KMS-11 (cell line): ENCODE data around the gene KISS1R.

Source experiments
- H2AFZ ChIP-seq: fragments of 200-600 bp; sonication (generic); 2 replicates; pipeline ENCODE4 v1.6.1; 2016; ENCODE audit warnings: antibody characterized with exemption, mixed run types, low read depth
- H3K27ac ChIP-seq: fragments of 200-600 bp; sonication (generic); 2 replicates; pipeline ENCODE4 v1.6.1; 2016; ENCODE audit warnings: mild to moderate bottlenecking, mixed run types
- H3K27me3 ChIP-seq: fragments of 200-600 bp; sonication (generic); 2 replicates; pipeline ENCODE4 v1.6.1; 2017; ENCODE audit warnings: mild to moderate bottlenecking, low read depth, mixed run types, moderate library complexity; ENCODE audit not compliant: insufficient read depth
- H3K36me3 ChIP-seq: fragments of 200-600 bp; sonication (generic); 2 replicates; pipeline ENCODE4 v1.6.1; 2017; ENCODE audit warnings: mild to moderate bottlenecking, mixed run types; ENCODE audit not compliant: insufficient read depth
- H3K4me1 ChIP-seq: fragments of 200-600 bp; sonication (generic); 2 replicates; pipeline ENCODE4 v1.6.1; 2016; ENCODE audit warnings: mild to moderate bottlenecking, low read depth, mixed run types; ENCODE audit not compliant: poor library complexity, severe bottlenecking
- H3K4me2 ChIP-seq: fragments of 200-600 bp; sonication (generic); 2 replicates; pipeline ENCODE4 v1.7.0; 2016; ENCODE audit warnings: mild to moderate bottlenecking, mixed run types
- H3K4me3 ChIP-seq: fragments of 200-600 bp; sonication (generic); IDR thresholded peaks from 2 replicates; pipeline ENCODE4 v1.6.1; 2017; ENCODE audit warnings: low read depth, low read length, mixed read lengths; ENCODE audit not compliant: insufficient read depth
- H3K79me2 ChIP-seq: fragments of 200-600 bp; sonication (generic); 2 replicates; pipeline ENCODE4 v1.6.1; 2016; ENCODE audit warnings: low read depth, mixed run types; ENCODE audit not compliant: insufficient read depth
- H3K9ac ChIP-seq: fragments of 200-600 bp; sonication (generic); 2 replicates; pipeline ENCODE4 v1.6.1; 2016; ENCODE audit warnings: mild to moderate bottlenecking, mixed run types
- H4K20me1 ChIP-seq: fragments of 200-600 bp; sonication (generic); 2 replicates; pipeline ENCODE4 v1.6.1; 2016; ENCODE audit warnings: mild to moderate bottlenecking, mixed run types; ENCODE audit not compliant: insufficient read depth
- TF ChIP-seq, protein P1 (sequence below): fragments of 200-600 bp; sonication (generic); conservative IDR thresholded peaks from 2 replicates; pipeline ENCODE4 v1.6.1; 2017; ENCODE audit warnings: low read depth, mild to moderate bottlenecking, antibody characterized with exemption, low read length, moderate library complexity, mixed read lengths

KISS1R gene

DNA sequence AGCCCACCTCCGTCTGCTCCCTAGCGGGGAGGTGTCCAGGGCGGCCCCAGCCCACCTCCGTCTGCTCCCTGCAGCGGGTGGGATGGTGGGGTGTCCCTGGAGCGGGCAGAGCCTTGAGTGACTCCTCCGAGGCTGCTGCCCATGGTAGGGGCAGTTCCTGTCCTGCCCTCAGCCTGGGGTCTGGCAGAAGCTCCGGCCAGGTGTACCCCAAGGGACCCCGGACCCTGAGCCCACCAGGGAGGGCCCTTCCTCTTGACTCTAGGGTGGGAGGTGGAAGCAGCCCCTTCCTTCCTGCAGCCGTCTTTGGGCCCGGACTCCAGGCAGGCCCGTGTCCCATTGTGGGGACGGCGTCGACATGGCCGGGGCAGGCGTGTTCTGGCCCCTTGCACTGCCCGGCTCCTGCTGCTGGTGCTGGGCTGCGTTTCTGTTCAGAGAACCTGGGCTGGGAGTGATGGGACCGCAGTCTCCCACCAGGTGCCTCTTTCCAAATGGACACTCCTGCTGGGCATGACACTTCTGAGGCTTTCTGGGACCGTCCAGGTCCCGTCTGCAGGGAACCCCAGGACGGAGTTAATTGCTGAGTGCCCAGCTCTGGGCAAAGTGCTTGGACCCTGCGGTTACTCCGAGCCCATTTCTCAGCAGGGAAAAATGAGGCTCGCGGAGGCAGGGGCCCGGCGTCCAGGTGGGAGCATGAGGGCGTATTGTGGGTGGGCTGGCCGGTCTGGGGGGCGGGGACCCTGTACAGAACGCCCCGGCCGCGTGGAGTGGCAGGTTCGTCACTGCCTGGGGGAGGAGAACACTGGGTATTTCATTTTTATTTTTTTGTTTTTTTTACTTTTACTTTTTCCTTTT, 28.5 kb downstream of the KISS1R start:
- Histone ChIP-seq H4K20me1 (no peaks in the 10 kb centered on the region), H2AFZ (no peak overlapping the region), H3K4me3 (no peak overlapping the region), H3K27ac (no peak overlapping the region), H3K36me3 (no peaks in the 10 kb centered on the region), H3K4me2 (no peak overlapping the region), H3K4me1 (peaks cover 6% of the 10 kb centered on the region), H3K27me3 (no peaks in the 10 kb centered on the region), H3K79me2 (no peaks in the 10 kb centered on the region; the same call in 1 of the 2 replicates), H3K9ac (no peak overlapping the region)
- TF ChIP-seq, protein P1, sequence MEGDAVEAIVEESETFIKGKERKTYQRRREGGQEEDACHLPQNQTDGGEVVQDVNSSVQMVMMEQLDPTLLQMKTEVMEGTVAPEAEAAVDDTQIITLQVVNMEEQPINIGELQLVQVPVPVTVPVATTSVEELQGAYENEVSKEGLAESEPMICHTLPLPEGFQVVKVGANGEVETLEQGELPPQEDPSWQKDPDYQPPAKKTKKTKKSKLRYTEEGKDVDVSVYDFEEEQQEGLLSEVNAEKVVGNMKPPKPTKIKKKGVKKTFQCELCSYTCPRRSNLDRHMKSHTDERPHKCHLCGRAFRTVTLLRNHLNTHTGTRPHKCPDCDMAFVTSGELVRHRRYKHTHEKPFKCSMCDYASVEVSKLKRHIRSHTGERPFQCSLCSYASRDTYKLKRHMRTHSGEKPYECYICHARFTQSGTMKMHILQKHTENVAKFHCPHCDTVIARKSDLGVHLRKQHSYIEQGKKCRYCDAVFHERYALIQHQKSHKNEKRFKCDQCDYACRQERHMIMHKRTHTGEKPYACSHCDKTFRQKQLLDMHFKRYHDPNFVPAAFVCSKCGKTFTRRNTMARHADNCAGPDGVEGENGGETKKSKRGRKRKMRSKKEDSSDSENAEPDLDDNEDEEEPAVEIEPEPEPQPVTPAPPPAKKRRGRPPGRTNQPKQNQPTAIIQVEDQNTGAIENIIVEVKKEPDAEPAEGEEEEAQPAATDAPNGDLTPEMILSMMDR = no peak

DNA sequence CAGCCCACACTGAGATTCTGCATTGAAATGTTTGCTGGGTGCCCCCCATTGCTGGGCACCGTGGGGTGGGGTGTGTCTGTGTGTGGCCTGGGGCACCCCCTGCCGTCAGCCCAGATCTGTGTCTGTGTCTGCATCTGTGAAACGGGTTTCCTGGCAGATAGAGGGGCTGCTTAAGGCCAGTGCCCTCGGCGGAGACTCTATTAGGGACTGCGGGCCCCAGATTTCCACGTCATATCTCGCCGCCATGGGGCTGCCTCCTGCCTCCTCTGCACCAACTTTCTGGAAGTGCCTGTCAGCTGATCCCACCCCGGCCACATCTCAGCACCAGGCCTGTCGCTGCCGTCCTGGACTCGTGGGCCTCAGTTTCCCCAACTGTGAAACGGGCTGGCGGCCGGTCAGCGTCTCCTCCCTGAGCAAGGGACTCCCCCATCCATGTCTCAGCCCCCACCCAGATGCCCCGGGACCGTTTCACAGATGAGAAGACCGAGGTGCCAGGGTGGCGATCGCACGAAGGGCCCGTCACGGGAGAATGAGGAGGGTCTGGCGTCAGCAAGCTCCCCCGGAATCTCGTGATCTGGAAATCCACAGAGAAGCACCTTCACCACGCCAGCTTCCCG, 30.1 kb downstream of the KISS1R start:
- no peaks in the 10 kb centered on the region; the same call in 1 of the 2 replicates for H3K79me2 ChIP-seq

DNA sequence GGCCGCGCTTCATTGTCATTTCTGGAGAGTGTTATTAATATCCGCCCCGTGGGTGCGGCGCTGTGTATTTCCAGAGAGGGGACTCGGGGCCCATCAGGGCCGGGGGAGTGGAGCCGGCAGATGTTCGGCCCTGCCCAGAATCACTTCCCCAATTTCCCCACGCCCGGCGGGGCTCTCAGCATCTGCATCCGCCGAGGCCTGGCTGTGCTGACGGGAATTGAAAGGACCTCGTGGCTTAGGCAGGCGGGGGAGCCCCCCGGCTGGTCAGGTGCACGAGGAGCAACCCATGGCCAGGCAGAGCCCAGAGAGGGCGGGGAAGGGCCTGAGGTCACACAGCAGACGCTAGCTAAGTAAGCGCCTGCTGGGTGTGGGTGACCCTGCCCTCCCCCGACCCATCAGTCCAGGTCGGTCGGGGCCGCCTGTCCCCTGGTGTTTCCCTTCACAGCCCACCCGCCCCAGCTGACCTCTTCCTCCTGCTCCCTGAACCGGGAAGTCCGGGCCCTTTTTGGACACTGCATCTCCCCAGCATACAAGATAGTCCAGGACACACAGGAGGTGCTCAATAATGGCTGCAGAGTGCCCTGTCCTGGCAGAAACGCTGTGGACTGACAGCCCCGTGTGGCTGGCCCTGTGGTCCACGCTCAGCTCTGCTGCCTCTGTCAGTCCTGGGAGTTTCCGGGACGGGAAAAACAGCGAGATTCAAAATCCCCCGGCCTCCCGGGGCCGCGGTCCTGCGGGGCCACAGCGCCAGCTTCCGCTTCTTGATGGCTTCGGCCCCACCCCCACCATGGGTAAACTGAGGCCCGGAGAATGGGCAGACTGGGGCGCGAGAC, 30.8 kb downstream of the KISS1R start:
- no peak overlapping the region for H3K4me2 ChIP-seq
- TF ChIP-seq, protein P1 = no peak
- H3K79me2 ChIP-seq = no peaks in the 10 kb centered on the region; the same call in 1 of the 2 replicates
- no peaks in the 10 kb centered on the region for H3K36me3 ChIP-seq
- no peaks in the 10 kb centered on the region for H3K4me1 ChIP-seq
- no peaks in the 10 kb centered on the region for H3K27me3 ChIP-seq
- H3K4me3 ChIP-seq = no peak overlapping the region
- H4K20me1 ChIP-seq = no peaks in the 10 kb centered on the region
- no peak overlapping the region for H3K9ac ChIP-seq
- H2AFZ ChIP-seq = no peak overlapping the region
- H3K27ac ChIP-seq = no peak overlapping the region

More for the DNA sequence above, 30.1 kb downstream of the KISS1R start:
- Histone ChIP-seq H3K4me3 (no peak overlapping the region), H4K20me1 (no peaks in the 10 kb centered on the region), H3K4me1 (no peaks in the 10 kb centered on the region), H3K4me2 (no peak overlapping the region), H3K36me3 (no peaks in the 10 kb centered on the region), H3K9ac (no peak overlapping the region), H3K27ac (no peak overlapping the region), H2AFZ (no peak overlapping the region), H3K27me3 (no peaks in the 10 kb centered on the region)
- TF ChIP-seq, protein P1 = no peak

DNA sequence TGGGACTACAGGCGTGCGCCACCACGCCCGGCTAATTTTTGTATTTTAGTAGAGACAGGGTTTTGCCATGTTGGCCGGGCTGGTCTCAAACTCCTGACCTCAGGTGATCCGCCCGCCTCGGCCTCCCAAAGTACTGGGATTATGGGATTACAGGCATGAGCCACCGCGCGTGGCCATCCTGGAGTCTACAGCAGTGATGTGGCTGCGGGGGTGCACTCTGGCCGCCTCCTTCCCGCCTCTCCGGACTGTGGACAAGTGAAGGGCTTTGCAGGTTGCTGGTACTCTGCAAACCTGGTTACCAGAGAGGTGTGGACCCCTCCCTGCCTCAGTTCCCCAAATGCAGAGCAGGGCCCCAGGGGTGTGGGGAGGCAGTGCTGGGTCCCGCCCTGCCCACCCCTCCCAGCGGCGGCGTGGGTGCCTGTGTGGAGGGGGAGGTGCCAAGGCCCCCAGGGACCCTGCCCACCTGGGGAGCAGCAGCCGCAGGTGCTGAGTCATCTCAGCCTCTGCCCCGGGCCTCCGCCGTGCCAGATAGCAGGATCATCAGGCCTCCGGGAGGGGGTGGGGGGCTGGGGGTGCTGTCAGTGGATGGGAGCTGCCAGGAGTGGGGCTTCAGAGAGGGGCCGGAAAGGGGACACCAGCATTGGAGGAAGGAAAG, 31.8 kb downstream of the KISS1R start:
- no peak overlapping the region for H3K27ac ChIP-seq
- H4K20me1 ChIP-seq = no peaks in the 10 kb centered on the region
- H3K27me3 ChIP-seq = no peaks in the 10 kb centered on the region
- H2AFZ ChIP-seq = no peak overlapping the region
- H3K9ac ChIP-seq = no peak overlapping the region
- H3K4me3 ChIP-seq = no peak overlapping the region
- H3K36me3 ChIP-seq = no peaks in the 10 kb centered on the region
- H3K4me1 ChIP-seq = no peaks in the 10 kb centered on the region
- TF ChIP-seq, protein P1 = no peak
- H3K4me2 ChIP-seq = no peak overlapping the region
- no peaks in the 10 kb centered on the region; the same call in 1 of the 2 replicates for H3K79me2 ChIP-seq
